Skeletal muscle tissue (tissue), 4 donors: Measurements from ENCODE around the gene BEX3. TPM values are rescaled to one million over a fixed set of nuclear protein-coding genes. Genes with fewer than 3 reads are reported as not detected.
"Not testable (repeated sequence)": the region's sequence is repeated elsewhere in the genome, so short reads cannot be mapped to it uniquely, and the experiment has no call there.

Source experiments
- H3K27ac ChIP-seq: one replicate; pipeline ENCODE4 v1.7.0; 2013; ENCODE audit warnings: mild to moderate bottlenecking, low read depth, low read length, inconsistent platforms
- H3K27me3 ChIP-seq, 3 donors: one replicate each; pipeline ENCODE4 v1.7.0; 2013; ENCODE audit warnings: low read length in 3 of 3; ENCODE audit not compliant: control insufficient read depth in 3 of 3, insufficient read depth in 3 of 3
- H3K36me3 ChIP-seq, 3 donors: one replicate each; pipeline ENCODE4 v1.7.0; 2013; ENCODE audit warnings: low read length in 3 of 3; ENCODE audit not compliant: control insufficient read depth in 3 of 3, insufficient read depth in 3 of 3
- H3K4me1 ChIP-seq, 3 donors: one replicate each; pipeline ENCODE4 v1.7.0; 2013; ENCODE audit warnings: low read length in 3 of 3, mild to moderate bottlenecking in 3 of 3; ENCODE audit not compliant: control insufficient read depth in 3 of 3, insufficient read depth in 3 of 3
- H3K4me3 ChIP-seq, 3 donors: one replicate each; pipeline ENCODE4 v1.7.0; 2013; ENCODE audit warnings: low read length in 3 of 3
- H3K9ac ChIP-seq, 3 donors: one replicate each; pipeline ENCODE4 v1.7.0; 2013; ENCODE audit warnings: low read length in 3 of 3, mild to moderate bottlenecking in 3 of 3, moderate library complexity in 2 of 3, low read depth in 1 of 3
- H3K9me3 ChIP-seq, 3 donors: one replicate each; pipeline ENCODE4 v1.7.0; 2013; ENCODE audit warnings: low read length in 3 of 3; ENCODE audit not compliant: control insufficient read depth in 3 of 3
- total RNA-seq: library from RNA; depleted of rRNA; stranded (reverse); fragments of >200 nt; gene quantifications from one replicate; pipeline ENCODE4 v1.2.3, GENCODE V29; 2014
- donor health status: Osteomylitis.

BEX3 gene
- total RNA-seq, 1 donor from 2014 or later, result 110 TPM

DNA sequence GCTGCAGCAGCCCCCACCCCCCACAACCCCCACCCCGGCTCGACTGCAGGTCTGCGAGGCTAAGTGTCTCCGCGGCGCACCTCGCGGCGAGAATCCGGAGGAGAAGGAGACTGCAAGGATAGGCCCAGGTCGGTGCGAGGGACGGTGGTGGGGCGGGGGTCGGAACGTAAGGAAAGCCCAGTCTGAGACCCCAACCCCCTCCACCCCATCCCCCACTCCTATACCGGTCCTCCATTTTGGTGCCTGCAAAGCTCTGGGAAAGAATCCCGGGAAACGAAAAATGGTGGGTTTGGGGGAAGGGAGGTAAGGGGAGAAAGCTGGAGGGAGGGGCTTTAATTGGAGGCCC lies 614 bp downstream of the BEX3 start:
- H3K36me3 ChIP-seq, result no peaks in the 10 kb centered on the region
- H3K9me3 ChIP-seq, result no peaks in the 10 kb centered on the region
- peaks cover 0 to 4% (median 0%) of the 10 kb centered on the region in 3 donors for H3K27me3 ChIP-seq
- no peak overlapping the region for H3K9ac ChIP-seq
- H3K4me3 ChIP-seq, result peak overlapping the region in 2 of 3 donors; percentile 29 to 43
- peaks cover 0 to 3% (median 0%) of the 10 kb centered on the region in 3 donors for H3K4me1 ChIP-seq
- no peak overlapping the region for H3K27ac ChIP-seq

DNA sequence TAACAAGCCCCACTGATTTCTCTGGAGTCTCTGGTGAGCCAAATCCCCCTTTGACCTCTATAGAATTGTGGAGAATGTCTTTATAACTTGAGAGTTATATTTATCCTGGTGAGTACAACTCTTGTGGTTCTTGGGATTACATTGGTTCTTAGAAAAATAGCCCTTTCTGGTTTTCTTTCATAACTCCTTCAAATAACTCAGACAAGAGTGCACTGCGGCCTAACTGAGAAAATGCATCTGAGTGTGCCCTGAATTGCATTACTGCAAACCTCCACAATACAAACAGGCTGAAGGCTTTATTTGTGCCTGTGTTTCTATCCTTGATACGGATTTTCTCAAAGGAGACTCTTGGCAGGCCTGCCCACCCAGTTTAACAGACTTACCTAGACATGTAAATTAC lies 2.7 kb downstream of the BEX3 start:
- peaks cover 0 to 4% (median 0%) of the 10 kb centered on the region in 3 donors for H3K27me3 ChIP-seq
- peaks cover 0 to 3% (median 0%) of the 10 kb centered on the region in 3 donors for H3K4me1 ChIP-seq
- H3K4me3 ChIP-seq, result no peak overlapping the region
- no peak overlapping the region for H3K9ac ChIP-seq
- H3K27ac ChIP-seq, result no peak overlapping the region
- no peaks in the 10 kb centered on the region for H3K36me3 ChIP-seq
- H3K9me3 ChIP-seq, result no peaks in the 10 kb centered on the region

DNA sequence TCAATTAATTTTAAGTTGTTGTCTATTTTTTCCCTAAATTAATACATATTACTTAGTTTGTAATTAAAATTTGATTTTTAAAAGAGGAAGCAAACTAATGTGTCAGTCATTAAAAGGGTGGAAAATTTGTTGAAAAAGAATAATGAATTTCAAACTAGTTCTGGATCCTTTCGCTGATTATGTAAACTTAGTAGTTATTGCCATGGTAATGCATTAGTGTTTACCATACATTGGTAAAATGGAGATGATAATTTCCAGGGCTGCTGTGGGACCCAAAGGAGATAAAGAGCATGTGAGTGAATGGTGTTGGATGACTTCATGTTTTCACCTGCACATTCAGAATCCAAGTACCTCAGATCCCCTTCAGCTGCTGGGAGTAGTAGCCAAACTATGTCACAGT lies 6.5 kb downstream of the BEX3 start:
- no peak overlapping the region for H3K9ac ChIP-seq
- H3K27ac ChIP-seq, result no peak overlapping the region
- H3K27me3 ChIP-seq, result no peaks in the 10 kb centered on the region
- no peaks in the 10 kb centered on the region for H3K36me3 ChIP-seq
- H3K4me1 ChIP-seq, result no peaks in the 10 kb centered on the region
- no peak overlapping the region for H3K4me3 ChIP-seq
- H3K9me3 ChIP-seq, result no peaks in the 10 kb centered on the region

DNA sequence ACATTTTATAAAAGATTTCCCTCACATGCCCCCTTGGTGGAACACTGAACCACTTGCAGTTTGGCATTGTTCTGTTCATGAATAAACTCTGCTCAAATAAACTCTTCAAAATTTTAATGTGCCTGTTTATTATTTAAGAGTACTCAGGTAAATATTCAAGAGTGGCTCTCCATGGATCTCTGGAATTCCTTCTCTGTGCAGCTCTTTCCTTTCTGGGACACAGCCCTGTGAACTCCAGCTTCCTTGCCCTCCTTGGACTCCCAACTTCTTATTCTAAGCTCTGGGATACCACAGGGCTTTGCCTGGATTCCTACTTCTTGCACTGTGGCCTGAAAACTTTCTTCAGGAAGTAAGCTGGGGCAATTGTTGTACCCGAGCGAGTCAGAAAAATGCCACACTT lies 8.3 kb downstream of the BEX3 start:
- H3K9ac ChIP-seq, result no peak overlapping the region

DNA sequence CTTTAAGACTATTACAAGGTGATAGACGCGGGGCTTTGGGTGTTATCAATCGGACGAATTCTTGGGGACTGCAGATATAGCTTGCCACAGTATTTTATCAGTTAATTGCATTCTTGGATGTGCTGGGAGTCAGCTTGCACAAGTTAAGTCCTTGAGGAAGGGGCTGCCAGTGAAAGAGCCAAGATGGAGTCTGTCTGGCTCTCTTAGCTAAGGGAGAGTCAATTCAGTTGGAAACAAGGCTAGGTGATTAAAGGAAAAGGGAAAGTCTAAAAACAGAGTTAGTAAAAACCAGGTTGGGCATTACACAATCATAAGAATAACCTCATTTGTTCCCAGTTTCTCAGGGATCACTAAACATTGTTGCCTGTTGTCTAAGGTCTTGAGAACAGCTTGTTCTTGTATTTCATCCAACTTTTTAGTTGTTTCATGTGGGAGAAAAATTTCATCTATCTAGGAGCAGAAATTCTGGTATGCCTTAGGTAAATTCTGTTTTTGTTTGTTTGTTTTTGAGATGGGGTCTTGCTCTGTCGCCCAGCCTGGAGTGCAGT lies 9.0 kb downstream of the BEX3 start:
- not testable (repeated sequence) for H3K4me1 ChIP-seq, H3K27me3 ChIP-seq

More for the DNA sequence above, 8.3 kb downstream of the BEX3 start:
- no peaks in the 10 kb centered on the region for H3K4me1 ChIP-seq
- no peak overlapping the region for H3K27ac ChIP-seq
- H3K9me3 ChIP-seq, result no peaks in the 10 kb centered on the region
- no peaks in the 10 kb centered on the region for H3K27me3 ChIP-seq
- no peak overlapping the region for H3K4me3 ChIP-seq
- H3K36me3 ChIP-seq, result no peaks in the 10 kb centered on the region

DNA sequence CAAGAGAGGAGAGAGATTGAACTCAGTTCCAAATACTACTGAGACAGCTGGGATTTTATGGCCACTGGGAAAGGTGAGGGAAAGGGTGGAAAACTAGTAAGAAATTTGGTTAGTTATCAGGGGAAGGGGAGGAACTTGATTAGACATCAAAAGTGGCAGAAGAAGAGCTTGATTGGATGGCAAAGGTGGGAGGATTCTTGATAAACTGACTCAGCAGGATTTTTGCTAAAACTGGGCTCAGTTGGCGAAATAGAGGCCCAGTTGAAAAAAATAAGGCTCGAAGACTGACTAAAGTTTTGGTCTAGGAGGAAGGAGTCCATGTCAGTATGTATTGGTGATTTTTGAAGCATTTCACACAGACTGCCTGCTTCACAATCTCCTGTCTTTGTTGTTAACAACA lies 10.0 kb downstream of the BEX3 start:
- H3K4me1 ChIP-seq, result no peaks in the 10 kb centered on the region
- H3K27me3 ChIP-seq, result no peaks in the 10 kb centered on the region
- no peaks in the 10 kb centered on the region for H3K9me3 ChIP-seq
- H3K36me3 ChIP-seq, result no peaks in the 10 kb centered on the region
- H3K4me3 ChIP-seq, result no peak overlapping the region
- H3K27ac ChIP-seq, result no peak overlapping the region
- H3K9ac ChIP-seq, result no peak overlapping the region

More for the DNA sequence above, 9.0 kb downstream of the BEX3 start:
- not testable (repeated sequence) for H3K9me3 ChIP-seq, H3K27ac ChIP-seq, H3K9ac ChIP-seq, H3K36me3 ChIP-seq, H3K4me3 ChIP-seq

DNA sequence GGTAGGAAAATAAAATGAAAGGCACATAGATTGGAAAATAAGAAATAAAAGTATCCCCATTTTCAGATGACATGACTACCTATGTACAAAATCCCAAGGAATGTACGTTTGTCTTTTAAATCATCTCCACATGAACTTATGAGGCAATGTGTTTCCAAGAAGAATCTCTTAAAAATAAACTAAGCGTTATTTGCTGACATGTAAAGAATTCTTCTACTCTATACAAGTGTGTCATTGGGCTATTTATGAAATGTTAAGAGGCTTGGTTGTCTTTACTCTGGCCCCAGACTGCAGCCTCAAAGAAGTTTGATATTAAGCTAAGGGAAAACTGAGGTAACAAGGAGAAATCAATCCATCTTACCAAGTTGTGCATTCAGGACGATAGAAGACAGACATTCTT lies 17.1 kb downstream of the BEX3 start:
- H3K27me3 ChIP-seq, result peaks cover 0 to 2% (median 0%) of the 10 kb centered on the region in 3 donors
- no peaks in the 10 kb centered on the region for H3K4me1 ChIP-seq
- no peak overlapping the region for H3K9ac ChIP-seq
- no peaks in the 10 kb centered on the region for H3K36me3 ChIP-seq
- no peak overlapping the region for H3K4me3 ChIP-seq
- H3K9me3 ChIP-seq, result no peaks in the 10 kb centered on the region
- H3K27ac ChIP-seq, result no peak overlapping the region

DNA sequence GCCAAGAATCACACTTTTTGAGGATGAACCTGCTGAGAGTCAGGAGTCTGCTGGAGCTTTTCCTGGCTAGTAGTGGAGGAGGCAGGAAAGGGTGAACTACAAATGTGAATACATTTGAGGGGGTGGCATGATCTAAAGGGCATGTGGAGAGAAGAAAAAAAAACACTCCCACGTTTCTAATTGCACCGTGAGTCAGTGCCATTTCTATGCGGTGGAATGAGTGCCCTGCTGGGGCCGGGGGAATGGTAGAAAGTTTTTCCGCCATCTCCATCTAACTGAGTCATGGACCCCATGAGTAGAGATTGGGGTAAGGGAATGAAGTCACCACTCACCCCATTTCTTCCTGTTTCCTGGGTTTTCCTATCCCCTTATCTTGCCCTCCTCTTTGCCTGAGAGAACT lies 19.8 kb downstream of the BEX3 start:
- Histone ChIP-seq H3K27ac (no peak overlapping the region), H3K9me3 (no peaks in the 10 kb centered on the region), H3K4me3 (no peak overlapping the region), H3K4me1 (no peaks in the 10 kb centered on the region), H3K36me3 (no peaks in the 10 kb centered on the region), H3K9ac (no peak overlapping the region), H3K27me3 (peaks cover 0 to 2% (median 0%) of the 10 kb centered on the region in 3 donors)

DNA sequence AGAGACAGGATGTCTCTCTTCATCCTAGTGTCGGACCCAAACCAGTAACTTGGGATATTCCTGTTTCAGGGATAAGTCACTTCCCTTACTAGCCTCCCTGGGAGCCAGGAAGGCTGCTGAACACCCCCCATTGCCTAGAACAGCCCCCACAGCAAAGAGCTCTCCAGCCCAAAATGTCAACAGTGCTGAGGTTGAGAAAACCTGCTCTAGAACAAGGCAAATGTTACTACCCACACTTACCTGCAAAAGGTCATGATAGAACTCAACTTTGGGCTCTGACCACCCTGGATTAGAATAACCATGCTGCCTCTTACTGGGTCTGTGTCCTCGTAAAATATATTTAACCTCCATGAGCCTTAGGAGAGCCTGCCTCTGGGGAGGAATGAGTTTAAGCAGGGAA lies 20.3 kb downstream of the BEX3 start:
- Histone ChIP-seq H3K4me1 (no peaks in the 10 kb centered on the region), H3K27ac (no peak overlapping the region), H3K9me3 (no peaks in the 10 kb centered on the region), H3K27me3 (peaks cover 0 to 2% (median 0%) of the 10 kb centered on the region in 3 donors), H3K4me3 (no peak overlapping the region), H3K9ac (no peak overlapping the region), H3K36me3 (no peaks in the 10 kb centered on the region)

DNA sequence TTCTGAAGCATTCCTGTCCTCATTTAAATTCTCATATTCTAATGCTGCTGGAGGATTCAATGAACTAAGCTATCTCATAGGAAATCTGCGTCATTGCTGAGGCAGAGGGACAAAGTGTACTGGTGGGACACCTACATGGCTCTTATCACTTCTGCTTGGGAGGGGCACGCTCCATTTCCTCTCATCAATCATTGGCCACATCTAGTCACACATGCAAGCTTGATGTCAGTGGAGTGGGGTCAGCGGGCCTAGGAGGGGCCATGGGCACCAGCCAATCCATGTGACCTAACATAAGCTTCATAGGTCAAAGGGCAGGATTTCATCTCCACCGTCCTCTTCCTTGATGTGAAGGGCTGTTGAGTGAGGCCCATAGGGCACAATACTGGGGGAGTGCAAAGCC lies 21.4 kb downstream of the BEX3 start:
- Histone ChIP-seq H3K36me3 (no peaks in the 10 kb centered on the region), H3K27ac (no peak overlapping the region), H3K4me1 (no peaks in the 10 kb centered on the region), H3K9me3 (no peaks in the 10 kb centered on the region), H3K27me3 (peaks cover 0 to 2% (median 0%) of the 10 kb centered on the region in 3 donors), H3K4me3 (no peak overlapping the region), H3K9ac (no peak overlapping the region)
